Sciatic nerve (tissue), 2 donors: ENCODE data around the gene CD84. TPM values are rescaled to one million over a fixed set of nuclear protein-coding genes. Genes with fewer than 3 reads are reported as not detected.
A peak's percentile ranks its signal among the peaks of the same experiment; 100 is the strongest.
"Not testable (repeated sequence)": the region's sequence is repeated elsewhere in the genome, so short reads cannot be mapped to it uniquely, and the experiment has no call there.

Experiments used
- ATAC-seq: fragments of 200-7000 bp; cut with Tn5 transposase; one replicate; pipeline ENCODE4 v1.9.1; 2020; ENCODE audit warnings: mild to moderate bottlenecking, moderate library complexity
- DNase-seq: peaks from one replicate; pipeline ENCODE4 v3.0.0-alpha.2; 2020; ENCODE audit warnings: low spot score
- intact Hi-C: fragments of 100-400 bp; cut with DNase I; formaldehyde crosslinking; loops from one replicate; pipeline ENCODE4 v1.14.2; 2022
- total RNA-seq: library from RNA; stranded (reverse); fragmentation: NEBNext Ultra II Directional; extraction: Animal tissue kit (Norgen Biotek cat#: 25700); gene quantifications from one replicate; pipeline ENCODE4 v1.2.1, GENCODE V29; 2021
- donor health status: DM: no; HTN: no; CAD: no.
- donor health status: DM: no; HTN: no; CAD: no.

The CD84 gene
- total RNA-seq, 1 donor from 2014 or later = 13.5 TPM

DNA sequence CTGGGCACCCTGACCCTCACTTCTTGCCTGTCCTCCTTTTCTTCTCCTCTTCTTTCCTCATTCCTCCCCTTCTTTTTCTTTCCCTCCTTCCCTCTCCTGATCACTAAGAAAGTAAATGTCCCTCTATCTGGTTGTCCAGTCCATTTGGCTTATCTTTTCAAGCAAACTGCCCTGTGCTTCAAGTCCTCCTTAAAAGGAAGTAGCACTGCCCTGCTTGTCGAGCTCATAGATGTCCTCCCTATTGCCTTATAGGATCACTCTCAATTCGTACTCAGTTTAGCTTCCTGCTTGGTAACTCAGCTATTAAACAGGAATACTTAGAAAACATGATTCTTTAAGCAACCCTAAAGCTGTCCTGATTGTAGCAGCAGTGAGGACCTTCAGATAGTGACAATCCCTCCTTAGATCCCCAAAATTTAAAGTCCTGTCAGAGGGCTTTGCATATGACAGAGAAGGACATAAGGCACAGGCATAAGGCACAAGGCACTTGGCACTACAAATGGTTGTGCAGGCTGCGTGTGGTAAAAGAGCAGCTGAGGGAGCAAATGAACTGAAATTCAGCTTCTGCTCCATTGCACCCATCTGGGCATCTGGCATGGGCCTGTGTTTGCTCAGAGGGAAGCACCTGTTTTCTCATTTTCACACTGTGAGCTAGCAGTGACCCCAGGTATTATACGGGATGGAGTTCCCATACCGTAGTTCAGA, 30.2 kb downstream of the CD84 start:
- ATAC-seq (no peak), DNase-seq (no peak)
- intact Hi-C loops = no loop called here

DNA sequence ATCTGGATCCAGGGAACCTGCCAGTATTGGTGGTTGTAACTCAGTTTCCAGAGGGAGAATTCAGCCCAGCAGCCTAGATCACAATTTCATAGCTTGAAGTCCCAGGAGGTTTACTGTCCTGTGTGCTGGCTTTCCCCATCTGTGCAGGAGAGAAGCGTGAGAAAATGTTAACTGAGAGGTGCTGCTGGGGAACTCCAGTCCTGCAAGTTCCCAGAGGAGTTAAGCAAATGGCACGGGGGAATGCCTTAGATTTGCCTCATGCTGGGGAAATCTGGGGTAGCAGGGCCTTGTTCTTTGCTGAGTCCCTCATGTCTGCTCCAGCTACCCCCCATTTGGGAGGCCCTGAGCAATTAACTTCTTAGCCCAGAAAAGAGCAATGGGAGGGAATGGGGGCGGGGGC, 31.1 kb downstream of the CD84 start:
- DNase-seq (no peak), ATAC-seq (no peak)
- intact Hi-C loops = no loop called here

DNA sequence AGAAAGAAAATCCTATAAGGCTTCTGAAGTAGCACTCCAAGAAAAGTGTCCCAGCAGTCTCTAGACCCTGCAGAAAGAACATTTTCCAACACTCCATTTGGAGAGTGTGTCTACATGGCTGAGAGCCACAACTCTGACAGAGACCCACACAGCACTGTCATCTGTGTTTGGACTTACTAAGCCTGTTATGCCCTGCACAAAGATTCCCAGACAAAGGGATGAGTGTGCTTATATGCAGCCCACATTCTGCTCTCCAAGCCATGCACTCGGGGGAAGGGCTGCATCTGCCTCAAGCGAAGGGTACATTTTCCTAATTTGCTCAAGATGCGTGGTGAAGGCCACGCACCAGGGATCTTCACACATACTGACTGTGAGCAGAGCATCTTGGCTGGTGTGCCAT, 31.9 kb downstream of the CD84 start:
- DNase-seq (no peak), ATAC-seq (no peak)
- intact Hi-C loops = no loop called here

DNA sequence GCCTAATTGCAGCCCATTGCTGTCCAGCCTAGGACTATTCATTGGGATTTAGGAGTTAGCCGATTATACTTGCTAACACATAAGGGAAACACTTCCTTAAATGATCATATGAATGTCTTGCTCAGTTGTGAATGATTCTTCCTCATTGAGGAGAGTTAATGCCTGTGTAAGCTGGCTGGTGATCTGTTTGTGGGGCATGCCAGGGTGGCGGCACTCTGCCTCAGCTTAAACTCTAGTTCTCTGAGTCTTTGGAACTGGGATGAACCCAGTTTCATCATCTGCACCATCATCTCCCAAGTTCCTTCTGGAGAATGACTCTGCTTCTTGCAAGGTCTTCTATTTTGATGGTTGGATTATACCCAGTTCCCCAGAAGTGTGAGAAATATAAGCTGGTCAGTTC, 32.4 kb downstream of the CD84 start:
- no peak for DNase-seq
- intact Hi-C loops = no loop called here
- ATAC-seq = peak; percentile 26

DNA sequence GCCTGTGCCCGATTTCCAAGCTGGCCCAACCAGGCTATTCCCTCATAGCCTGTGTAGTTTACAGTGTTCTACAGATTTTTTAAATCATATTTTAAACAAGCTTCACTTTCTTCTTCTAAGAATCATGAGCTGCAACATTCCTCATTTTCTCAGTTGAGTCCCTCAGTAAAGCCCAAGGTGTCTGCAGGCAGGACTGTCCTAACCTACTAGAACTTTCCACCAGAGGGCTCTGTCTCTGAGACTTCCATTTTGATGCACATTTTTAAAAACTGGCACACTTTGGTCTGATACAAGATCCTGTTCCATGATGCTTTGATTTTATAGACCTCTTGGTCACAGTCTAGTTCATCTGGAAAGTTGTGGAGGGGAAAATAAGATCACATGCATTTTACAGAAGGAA, 34.6 kb downstream of the CD84 start:
- no peak for ATAC-seq
- no peak for DNase-seq
- intact Hi-C loops = no loop called here

DNA sequence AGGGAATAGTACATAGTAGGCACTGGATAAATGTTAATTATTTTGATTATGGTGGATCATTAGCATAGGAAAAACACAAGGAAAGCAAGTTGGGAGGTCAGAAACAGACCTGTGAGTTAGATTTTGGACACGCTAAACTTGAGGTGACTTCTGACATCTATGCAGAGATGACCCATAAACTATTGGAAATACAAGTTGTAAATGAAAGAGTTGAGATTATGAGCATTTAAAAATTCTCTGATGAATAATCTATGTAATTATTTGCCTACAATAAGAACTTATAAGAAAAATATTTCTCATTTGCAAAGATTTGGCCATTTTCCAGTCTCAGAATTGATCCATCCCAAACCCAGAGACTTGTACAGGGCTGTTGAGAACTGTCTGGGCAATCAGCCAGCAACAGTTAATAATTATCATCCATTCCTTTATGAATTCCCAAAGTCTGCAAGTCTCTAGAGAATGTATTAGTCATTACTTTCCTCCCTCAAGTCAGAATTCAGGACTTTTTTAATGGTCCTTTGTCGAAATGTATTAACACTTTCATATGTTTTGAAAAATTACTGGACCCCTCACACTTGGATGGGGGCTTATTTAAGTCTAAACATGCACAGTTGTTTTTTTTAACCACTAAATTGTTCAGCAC, 36.9 kb downstream of the CD84 start:
- intact Hi-C loops = no loop called here
- no peak for ATAC-seq
- no peak for DNase-seq

DNA sequence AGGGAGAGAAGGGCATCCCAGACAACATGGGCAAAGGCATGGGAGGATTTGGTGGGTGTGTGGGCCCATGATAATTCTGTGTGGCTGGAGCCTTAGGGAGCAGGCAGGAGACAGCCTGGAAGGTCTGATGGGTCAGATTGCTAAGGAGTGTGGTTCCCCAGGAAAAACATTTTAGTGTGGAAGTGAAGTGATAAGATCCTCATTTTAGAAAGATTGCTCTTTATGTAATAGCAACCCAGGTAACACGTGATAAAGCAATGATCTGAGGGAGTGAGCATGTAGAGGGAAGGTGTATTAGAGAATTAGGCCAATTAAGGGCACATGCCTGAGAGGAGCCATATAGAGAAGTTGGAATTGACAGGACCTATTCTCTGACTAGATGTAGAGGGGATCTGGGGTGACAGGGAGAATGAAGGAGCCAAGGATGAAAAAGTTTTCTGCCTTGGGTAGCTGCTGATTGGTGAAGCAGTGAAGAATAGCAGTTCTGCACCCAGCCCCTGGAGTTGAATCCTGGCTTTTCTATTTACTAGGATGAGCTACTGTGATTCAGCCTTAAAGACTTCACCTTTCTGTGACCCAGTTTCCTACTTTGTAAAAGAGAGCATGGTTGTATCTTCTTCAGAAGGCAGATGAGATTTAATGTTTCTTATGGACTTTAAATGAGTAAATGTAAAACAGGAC, 37.5 kb downstream of the CD84 start:
- ATAC-seq (no peak), DNase-seq (no peak)
- intact Hi-C loops = no loop called here

DNA sequence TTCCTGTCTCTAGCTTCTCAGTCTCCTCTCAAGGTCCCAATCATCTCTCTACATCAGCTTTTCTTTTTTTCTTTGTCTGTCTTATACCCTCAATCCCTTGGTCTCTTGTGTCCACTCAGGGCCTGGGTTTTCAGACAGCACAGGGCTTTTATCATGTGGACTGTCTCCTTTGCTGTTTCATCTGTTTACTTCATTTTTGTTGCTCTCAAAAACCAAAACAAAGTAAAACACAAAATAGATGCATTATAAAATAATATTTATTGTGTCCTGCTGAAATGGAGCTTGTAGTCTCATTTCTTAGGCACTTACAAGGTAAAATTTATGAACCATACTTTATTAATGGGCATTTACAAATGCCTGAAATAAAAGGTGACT, 38.5 kb downstream of the CD84 start:
- no peak for ATAC-seq
- intact Hi-C loops = no loop called here

DNA sequence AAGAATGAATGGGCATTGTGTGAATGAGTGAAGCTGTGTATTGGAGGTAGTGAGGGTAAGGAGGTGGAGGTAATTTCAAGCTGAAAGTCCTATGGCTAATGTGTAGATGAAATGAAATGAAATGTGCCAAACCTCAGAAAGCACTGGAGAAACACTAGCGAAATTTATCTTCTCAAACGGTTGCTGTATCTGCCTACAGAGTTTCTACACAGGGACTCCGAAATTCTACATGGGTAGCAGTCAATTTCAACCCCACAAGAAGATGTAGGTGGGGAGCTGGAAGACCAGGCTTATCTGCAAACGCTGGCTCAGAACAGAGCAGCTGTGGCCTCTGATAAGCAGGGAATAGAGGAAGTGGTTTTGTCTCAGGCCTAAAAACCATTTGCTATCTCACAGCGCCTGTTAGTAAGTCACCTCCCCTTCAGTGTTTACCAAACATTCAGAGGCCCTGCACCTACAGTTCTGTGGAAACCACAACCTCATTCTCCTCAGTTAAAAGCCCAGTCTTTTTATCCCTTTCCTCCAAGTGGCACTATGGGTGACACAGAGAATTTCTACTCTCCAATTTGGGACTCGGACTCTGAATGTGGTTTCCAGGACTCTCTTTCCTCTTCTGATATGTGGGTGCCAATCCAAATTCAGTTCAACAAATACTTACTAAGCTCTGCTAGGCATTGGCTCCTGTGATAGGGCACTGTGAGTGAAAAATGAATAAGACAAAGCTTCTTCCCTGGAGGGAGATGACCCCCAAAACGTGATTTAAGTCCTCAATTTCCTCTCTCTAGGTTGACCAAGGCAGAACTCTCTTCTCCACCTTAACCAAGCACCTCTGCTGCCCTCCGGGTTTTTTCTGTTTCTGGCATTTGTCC, 39.1 kb downstream of the CD84 start:
- peak; percentile 38 for ATAC-seq

More for the DNA sequence above, 38.5 kb downstream of the CD84 start:
- no peak for DNase-seq

DNA sequence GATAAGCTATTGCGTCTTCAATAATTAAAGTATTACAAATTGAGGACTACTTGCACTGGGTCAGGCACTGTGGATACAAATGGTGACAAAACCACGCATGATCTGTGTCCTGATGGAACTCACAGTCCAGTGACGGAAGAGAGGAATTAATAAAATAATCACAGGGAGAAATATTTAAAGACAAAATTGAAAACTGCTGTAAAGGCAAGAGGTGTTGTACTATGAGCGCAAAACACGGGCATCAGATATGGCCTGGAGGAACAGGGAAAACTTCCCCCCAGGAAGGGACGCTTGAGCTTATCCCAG, 39.7 kb downstream of the CD84 start:
- ATAC-seq (no peak), DNase-seq (no peak)
- intact Hi-C loops = no loop called here

More for the DNA sequence above, 39.1 kb downstream of the CD84 start:
- intact Hi-C loops = no loop called here
- no peak for DNase-seq

DNA sequence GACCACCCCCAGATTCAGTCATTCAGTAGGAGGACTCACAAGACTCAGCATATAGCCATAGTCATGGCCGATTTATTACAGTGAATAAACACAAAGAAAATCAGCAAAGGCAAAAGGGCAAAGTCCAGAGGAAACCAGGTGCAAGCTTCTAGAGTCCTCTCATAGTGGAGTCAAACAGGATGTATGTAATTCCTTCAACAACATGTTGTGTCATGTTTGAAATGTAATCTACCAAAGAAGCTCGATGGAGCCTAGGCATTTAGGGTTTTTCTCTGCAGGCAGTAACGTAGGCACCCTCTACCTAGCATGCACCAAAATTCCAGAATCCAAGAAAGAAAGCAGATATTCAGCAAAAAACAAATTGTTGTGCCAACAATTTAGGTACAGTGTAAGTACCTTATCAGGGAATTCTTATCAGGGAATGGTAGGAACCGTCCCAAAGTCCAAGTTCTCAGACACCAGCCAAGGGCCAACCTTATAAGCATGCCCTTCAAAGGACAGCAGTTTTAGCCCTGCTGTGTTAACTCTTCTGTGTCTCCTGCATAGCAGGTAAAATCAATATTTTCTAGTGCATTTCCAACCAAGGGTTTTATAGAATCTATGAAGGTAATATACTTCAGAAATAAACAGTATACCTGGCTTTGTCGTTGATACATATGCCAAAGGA, 40.2 kb downstream of the CD84 start:
- intact Hi-C loops = no loop called here
- ATAC-seq = no peak
- DNase-seq = no peak

DNA sequence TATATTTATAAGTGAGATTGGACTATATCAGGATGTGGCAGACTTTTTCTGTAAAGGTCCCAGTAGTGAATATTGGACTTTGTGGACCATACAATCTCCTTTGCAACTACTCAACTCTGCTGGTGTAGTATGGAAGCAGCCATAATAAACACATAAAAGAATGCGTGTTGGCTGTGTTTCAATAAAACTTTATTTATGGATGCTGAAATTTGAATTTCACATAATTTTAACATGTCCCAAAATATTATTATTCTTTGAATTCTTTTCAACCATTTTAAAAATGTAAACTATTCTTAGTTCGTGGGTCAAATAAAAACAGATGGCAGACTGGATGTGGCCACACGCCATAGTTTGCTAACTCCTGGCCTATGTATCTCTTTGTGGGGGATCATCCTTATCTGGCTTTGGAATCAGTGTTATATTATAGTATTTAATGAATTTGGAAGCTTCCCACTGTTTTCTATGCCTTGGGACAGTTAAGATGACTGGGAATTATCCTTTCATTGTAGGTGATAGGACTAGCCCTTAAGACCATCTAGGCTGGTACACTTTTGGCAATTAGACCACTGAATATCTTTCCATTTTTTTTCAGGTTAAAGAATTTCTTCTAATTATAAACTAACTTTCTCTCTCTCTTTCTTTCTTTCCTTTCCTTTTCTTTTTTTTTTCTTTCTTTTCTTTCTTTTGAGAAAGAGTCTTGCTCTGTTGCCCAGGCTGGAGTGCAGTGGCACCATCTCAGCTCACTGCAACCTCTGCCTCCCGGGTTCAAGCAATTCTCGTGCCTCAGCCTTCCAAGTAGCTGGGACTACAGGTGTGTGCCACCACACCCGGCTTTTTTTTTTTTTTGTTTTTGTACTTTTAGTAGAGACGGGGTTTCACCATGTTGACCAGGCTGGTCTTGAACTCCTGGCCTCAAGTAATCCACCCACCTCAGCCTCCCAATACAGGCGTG, 41.3 kb downstream of the CD84 start:
- no peak for ATAC-seq
- intact Hi-C loops = no loop called here
- no peak for DNase-seq

DNA sequence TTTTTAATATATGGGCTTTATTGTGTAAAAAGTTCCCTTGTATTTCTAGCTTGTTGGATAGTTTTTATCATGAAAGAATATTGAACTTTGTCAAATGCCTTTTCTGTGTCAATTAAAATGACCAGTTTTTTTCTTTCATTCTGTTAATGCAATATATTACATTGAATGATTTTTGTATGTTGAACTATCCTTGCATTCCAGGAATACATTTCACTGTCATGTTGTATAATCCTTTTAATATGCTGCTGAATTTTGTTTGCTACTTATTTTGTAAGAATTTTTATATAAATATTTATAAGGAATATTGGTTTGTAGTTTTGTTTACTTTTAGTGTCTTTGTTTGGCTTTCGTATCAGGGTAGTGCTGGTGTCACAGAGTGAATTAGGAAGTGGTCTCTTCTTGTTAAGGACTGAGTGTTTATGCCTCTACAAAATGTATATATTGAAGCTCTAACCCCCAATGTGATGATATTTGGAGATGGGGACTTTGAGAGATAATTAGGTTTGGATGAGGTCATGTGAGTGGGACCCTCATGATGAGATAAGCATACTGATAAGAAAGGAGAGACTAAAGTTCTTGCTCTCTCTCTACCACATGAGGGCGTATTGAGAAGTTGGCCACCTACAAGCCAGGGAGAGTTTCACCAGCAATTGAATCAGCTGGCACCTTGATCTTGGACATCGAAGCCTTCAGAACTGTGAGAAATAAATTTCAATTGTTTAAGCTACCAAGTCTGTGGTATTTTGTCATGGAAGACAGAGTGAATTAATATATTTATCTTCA, 44.3 kb downstream of the CD84 start:
- intact Hi-C loops = no loop called here
- ATAC-seq (no peak), DNase-seq (no peak)

DNA sequence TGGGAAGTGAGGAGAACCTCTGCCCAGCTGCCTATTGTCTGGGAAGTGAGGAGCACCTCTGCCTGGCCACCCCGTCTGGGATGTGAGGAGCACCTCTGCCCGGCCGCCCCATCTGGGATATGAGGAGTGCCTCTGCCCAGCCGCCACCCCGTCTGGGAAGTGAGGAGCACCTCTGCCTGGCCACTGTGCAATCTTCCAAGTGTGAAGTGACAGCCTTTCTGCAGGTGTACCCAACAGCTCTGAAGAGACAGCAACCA, 46.8 kb downstream of the CD84 start:
- DNase-seq, ATAC-seq, intact Hi-C loops: not testable (repeated sequence)

DNA sequence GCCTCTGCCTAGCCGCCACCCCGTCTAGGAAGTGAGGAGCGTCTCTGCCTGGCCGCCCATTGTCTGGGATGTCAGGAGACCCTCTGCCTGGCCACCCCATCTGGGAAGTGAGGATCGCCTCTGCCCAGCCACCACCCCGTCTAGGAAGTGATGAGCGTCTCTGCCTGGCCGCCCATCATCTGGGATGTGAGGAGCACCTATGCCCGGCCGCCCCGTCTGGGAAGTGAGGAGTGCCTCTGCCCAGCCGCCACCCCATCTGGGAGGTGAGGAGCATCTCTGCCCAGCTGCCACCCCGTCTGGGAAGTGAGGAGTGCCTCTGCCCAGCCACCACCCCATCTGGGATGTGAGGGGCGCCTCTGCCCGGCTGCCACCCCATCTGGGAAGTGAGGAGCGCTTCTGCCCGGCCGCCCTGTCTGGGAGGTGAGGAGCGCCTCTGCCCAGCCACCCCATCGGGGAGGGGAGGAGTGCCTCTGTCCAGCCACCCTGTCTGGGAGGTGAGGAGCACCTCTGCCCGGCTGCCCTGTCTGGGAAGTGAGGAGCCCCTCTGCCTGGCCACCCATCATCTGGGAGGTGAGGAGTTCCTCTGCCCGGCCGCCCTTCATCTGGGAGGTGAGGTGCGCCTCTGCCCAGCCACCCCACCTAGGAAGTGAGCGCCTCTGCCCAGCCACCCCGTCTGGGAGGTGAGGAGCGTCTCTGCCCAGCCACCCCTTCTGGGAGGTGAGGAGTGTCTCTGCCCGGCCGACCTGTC, 47.3 kb downstream of the CD84 start:
- DNase-seq, intact Hi-C loops, ATAC-seq: not testable (repeated sequence)

DNA sequence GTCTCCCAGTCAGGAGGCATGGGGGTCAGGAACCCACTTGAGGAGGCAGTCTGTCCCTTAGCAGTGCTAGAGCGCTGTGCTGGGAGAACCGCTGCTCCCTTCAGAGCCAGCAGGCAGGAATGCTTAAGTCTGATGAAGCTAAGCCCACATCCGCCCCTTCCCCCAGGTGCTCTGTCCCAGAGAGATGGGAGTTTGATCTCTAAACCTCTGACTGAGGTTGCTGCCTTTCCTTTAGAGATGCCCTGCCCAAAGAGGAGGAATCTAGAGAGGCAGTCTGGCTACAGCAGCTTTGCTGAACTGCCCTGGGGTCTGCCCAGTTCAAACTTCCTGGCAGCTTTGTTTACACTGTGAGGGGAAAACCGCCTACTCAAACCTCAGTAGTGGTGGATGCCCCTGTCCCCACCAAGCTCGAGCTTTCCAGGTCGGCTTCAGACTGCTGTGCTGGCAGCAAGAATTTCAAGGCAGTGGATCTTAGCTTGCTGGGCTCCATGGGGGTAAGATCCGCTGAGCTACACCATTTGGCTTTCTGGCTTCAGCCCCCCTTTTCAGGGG, 49.8 kb downstream of the CD84 start:
- DNase-seq, ATAC-seq, intact Hi-C loops: not testable (repeated sequence)

DNA sequence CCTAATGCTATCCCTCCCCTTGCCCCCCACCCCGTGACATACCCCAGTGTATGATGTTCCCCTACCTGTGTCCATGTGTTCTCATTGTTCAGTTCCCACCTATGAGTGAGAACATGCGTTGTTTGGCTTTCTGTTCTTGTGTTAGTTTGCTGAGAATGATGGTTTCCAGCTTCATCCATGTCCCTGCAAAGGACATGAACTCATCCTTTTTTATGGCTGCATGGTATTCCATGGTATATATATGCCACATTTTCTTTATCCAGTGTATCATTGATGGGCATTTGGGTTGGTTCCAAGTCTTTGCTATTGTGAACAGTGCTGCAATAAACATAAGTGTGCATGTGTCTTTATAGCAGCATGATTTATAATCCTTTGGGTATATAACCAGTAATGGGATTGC, 55.5 kb downstream of the CD84 start:
- DNase-seq, intact Hi-C loops, ATAC-seq: not testable (repeated sequence)
